Activated CD8-positive, alpha-beta T cell treated with anti-CD3 and anti-CD28 coated beads for 36 hours (primary cell): ENCODE data around the gene SUPT6H. TPM values are rescaled to one million over a fixed set of nuclear protein-coding genes. Genes with fewer than 3 reads are reported as not detected.
A peak's percentile ranks its signal among the peaks of the same experiment; 100 is the strongest.

Experiments
- ATAC-seq: fragments of 200-7000 bp; cut with Tn5 transposase; one replicate; pipeline ENCODE4 v1.10.0; 2021; ENCODE audit warnings: mild to moderate bottlenecking, moderate library complexity
- CTCF ChIA-PET: fragments of 350-600 bp; sonication (Branson Sonifier 250); formaldehyde crosslinking; loops from one replicate; lab custom pipeline; 2021; ENCODE audit warnings: antibody characterized with exemption; lab: Charles Lee
- POLR2A ChIA-PET: fragments of 350-600 bp; sonication (Branson Sonifier 250); formaldehyde crosslinking; loops from one replicate; lab custom pipeline; 2021; ENCODE audit warnings: antibody characterized with exemption; lab: Charles Lee
- DNase-seq: peaks from one replicate; pipeline ENCODE4 v3.0.0-alpha.2; 2020
- H3K27ac Mint-ChIP-seq: one replicate; pipeline ENCODE4 v1.8.0; 2021; ENCODE audit warnings: mild to moderate bottlenecking, mixed read lengths
- H3K27me3 Mint-ChIP-seq: one replicate; pipeline ENCODE4 v1.8.0; 2021; ENCODE audit warnings: mixed read lengths
- H3K36me3 Mint-ChIP-seq: one replicate; pipeline ENCODE4 v1.8.0; 2021; ENCODE audit warnings: low read depth, mixed read lengths
- H3K4me1 Mint-ChIP-seq: one replicate; pipeline ENCODE4 v1.8.0; 2021; ENCODE audit warnings: low read depth, mixed read lengths
- H3K4me3 Mint-ChIP-seq: one replicate; pipeline ENCODE4 v1.8.0; 2021; ENCODE audit warnings: mild to moderate bottlenecking, moderate library complexity, mixed read lengths
- H3K9me3 Mint-ChIP-seq: one replicate; pipeline ENCODE4 v1.8.0; 2021; ENCODE audit warnings: mixed read lengths
- intact Hi-C: fragments of 100-400 bp; cut with micrococcal nuclease; formaldehyde crosslinking; loops from one replicate; pipeline ENCODE4 v1.10.0; 2022
- total RNA-seq, 2 experiments: library from RNA; stranded (reverse); gene quantifications; one replicate each; pipeline ENCODE4 v1.2.3, GENCODE V29; 2021
- TF ChIP-seq, protein P1 (sequence below): fragments of 200-600 bp; IDR thresholded peaks from one replicate; pipeline ENCODE4 v1.8.0; 2022; ENCODE audit warnings: antibody characterized with exemption, mild to moderate bottlenecking

Gene SUPT6H
- total RNA-seq, 2 experiments from 2014 or later, result 60.3 to 63.3 TPM

DNA sequence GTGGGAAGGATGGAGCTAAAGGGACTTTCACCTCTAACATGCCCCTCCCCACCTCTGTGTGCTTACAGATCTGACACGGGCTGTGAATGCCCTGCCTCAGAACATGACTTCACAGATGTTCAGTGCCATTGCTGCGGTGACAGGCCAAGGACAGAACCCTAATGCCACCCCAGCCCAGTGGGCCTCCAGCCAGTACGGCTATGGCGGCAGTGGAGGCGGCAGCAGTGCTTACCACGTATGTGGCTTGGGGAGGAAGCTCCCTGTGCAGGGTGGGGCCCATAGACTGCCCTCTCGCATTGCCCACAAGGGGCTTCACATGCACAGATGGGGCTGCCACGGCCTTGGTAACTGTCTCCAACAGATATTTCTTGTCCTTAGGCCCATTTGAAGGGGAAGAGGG, 38.3 kb downstream of the SUPT6H start:
- Mint-ChIP-seq H3K27ac (no peak overlapping the region), H3K4me3 (no peak overlapping the region), H3K36me3 (peaks cover 37% of the 10 kb centered on the region), H3K9me3 (no peaks in the 10 kb centered on the region), H3K27me3 (no peaks in the 10 kb centered on the region), H3K4me1 (no peaks in the 10 kb centered on the region)
- ChIA-PET POLR2A (interaction anchor here (1.3 to 2.7 kb wide), 3 partner anchors 9 to 89 kb away, joined by 3 to 14 read pairs (median 5); no protein-coding TSS in a partner anchor), CTCF (no interaction called here)
- TF ChIP-seq, protein P1, sequence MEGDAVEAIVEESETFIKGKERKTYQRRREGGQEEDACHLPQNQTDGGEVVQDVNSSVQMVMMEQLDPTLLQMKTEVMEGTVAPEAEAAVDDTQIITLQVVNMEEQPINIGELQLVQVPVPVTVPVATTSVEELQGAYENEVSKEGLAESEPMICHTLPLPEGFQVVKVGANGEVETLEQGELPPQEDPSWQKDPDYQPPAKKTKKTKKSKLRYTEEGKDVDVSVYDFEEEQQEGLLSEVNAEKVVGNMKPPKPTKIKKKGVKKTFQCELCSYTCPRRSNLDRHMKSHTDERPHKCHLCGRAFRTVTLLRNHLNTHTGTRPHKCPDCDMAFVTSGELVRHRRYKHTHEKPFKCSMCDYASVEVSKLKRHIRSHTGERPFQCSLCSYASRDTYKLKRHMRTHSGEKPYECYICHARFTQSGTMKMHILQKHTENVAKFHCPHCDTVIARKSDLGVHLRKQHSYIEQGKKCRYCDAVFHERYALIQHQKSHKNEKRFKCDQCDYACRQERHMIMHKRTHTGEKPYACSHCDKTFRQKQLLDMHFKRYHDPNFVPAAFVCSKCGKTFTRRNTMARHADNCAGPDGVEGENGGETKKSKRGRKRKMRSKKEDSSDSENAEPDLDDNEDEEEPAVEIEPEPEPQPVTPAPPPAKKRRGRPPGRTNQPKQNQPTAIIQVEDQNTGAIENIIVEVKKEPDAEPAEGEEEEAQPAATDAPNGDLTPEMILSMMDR, result no peak
- DNase-seq, result no peak
- intact Hi-C loops, result no loop called here
- ATAC-seq, result no peak

DNA sequence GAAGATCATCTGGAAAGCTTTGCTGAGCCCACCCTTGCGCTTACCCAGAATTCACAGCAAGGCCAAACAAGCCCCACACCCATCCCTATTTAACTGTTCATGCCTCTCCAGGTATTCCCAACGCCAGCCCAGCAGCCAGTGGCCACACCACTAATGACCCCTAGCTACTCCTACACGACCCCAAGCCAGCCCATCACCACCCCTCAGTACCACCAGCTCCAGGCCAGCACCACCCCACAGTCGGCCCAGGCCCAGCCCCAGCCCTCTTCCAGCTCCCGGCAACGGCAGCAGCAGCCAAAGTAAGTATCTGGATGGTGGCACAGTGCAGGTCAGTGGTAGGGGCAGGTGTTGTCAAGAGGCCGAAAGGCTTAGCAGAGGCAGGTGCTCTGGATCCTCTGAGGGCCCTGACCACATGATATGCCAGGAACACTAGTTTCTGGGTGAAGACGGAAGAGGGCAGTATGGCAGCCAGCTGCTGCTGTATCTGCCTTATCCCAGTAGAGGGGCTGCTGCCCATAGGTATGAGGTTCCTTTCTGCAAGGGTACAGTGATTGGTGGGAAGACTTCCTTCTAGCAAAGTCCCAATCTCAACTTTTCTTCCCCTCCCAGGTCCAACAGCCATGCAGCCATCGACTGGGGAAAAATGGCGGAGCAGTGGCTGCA, 39.0 kb downstream of the SUPT6H start:
- ATAC-seq (no peak), DNase-seq (no peak)
- no peaks in the 10 kb centered on the region for H3K27me3 Mint-ChIP-seq
- TF ChIP-seq, protein P1, result no peak
- H3K9me3 Mint-ChIP-seq, result no peaks in the 10 kb centered on the region
- ChIA-PET CTCF (no interaction called here), POLR2A (interaction anchor here (1.3 to 2.7 kb wide), 3 partner anchors 9 to 90 kb away, joined by 3 to 14 read pairs (median 5); no protein-coding TSS in a partner anchor)
- intact Hi-C loops, result no loop called here
- no peak overlapping the region for H3K27ac Mint-ChIP-seq
- no peaks in the 10 kb centered on the region for H3K4me1 Mint-ChIP-seq
- no peak overlapping the region for H3K4me3 Mint-ChIP-seq
- H3K36me3 Mint-ChIP-seq, result peaks cover 33% of the 10 kb centered on the region

DNA sequence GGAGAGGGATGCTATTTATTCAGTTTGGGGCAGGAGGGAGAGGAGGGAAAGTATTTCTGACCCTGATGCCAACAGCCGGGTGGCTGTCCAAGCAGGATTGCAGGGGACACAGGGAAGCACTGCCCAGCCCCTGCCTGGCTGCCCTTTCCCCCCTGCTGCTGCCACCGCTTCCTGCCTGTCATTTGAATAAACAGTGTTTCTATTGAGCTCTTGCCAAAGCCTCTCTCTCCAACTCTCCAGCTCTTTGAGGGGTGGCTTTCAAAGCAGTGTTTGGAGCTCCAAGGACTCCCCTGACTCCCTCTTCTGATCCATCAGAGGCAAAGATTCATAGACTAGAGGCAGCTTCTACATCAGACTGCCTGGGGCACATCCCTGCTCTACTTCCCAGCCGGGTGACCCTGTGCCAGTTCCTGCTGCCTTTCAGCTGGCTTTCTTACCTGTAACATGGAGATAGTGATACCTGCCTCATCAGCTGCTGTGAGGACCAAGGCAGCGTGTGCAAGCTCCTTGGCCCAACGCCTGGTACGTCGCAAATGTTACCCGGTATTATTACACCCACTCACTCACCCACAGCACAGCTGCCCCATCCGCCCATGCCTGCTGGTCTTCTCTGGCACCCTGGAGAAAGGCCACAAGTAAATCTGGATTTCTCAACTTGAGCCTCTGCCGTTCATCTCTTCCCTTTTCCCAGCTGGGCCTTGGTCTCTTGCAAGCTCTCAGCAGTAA, 40.2 kb downstream of the SUPT6H start:
- intact Hi-C loops, result no loop called here

GRCh38 chr17:28702752-28703150, 40.7 kb downstream of the SUPT6H start:
- ATAC-seq (no peak), DNase-seq (no peak)
- TF ChIP-seq, protein P1, result no peak
- H3K27ac Mint-ChIP-seq, result peak overlapping the region; percentile 5
- H3K36me3 Mint-ChIP-seq, result peaks cover 31% of the 10 kb centered on the region
- H3K4me1 Mint-ChIP-seq, result no peaks in the 10 kb centered on the region
- H3K4me3 Mint-ChIP-seq, result no peak overlapping the region
- ChIA-PET CTCF (no interaction called here), POLR2A (interaction anchor here (1.1 to 1.6 kb wide), 3 partner anchors 8 to 126 kb away, joined by 3 to 5 read pairs (median 3); partner anchors contain the start of gene ALDOC)
- no peaks in the 10 kb centered on the region for H3K27me3 Mint-ChIP-seq
- H3K9me3 Mint-ChIP-seq, result no peaks in the 10 kb centered on the region
- intact Hi-C loops, result no loop called here

More for the DNA sequence above, 40.2 kb downstream of the SUPT6H start:
- Mint-ChIP-seq H3K9me3 (no peaks in the 10 kb centered on the region), H3K36me3 (peaks cover 27% of the 10 kb centered on the region), H3K4me1 (no peaks in the 10 kb centered on the region), H3K27me3 (no peaks in the 10 kb centered on the region), H3K27ac (peak overlapping the region; percentile 5), H3K4me3 (no peak overlapping the region)
- ChIA-PET POLR2A (interaction anchor here (1.1 to 2.7 kb wide), 3 partner anchors 8 to 24 kb away, joined by 3 to 14 read pairs (median 5); no protein-coding TSS in a partner anchor), CTCF (interaction anchor here (1.0 kb wide), 1 partner anchor 27 kb away, joined by 4 read pairs; no protein-coding TSS in a partner anchor)
- TF ChIP-seq, protein P1, result no peak
- ATAC-seq, result no peak
- DNase-seq, result no peak
